Stomach (tissue), 9 donors: ENCODE data around the gene PDAP1. TPM values are rescaled to one million over a fixed set of nuclear protein-coding genes. Genes with fewer than 3 reads are reported as not detected.
"Not testable (repeated sequence)": the region's sequence is repeated elsewhere in the genome, so short reads cannot be mapped to it uniquely, and the experiment has no call there.

ENCODE experiments used
- DNase-seq, 2 donors: peaks; one replicate each; pipeline versions ENCODE4 v3.0.0 to v3.0.0-alpha.2; 2013 to 2019
- H3K27ac ChIP-seq, 5 donors: fragments of 200-600 bp in 4 of 5; sonication (generic) in 4 of 5; one replicate each; pipeline ENCODE4 v1.5.1; 2013 to 2019; ENCODE audit warnings: mild to moderate bottlenecking in 1 of 5, moderate library complexity in 1 of 5
- H3K27me3 ChIP-seq, 3 donors: fragments of 200-600 bp; sonication (generic); one replicate each; pipeline ENCODE4 v1.5.1; 2017 to 2019; ENCODE audit warnings: mixed run types in 1 of 3
- H3K36me3 ChIP-seq, 4 donors: fragments of 200-600 bp; sonication (generic); 1 replicate in 3 of 4; 2 replicates in 1 of 4; pipeline ENCODE4 v1.5.1; 2016 to 2019
- H3K4me1 ChIP-seq, 4 donors: fragments of 200-600 bp; sonication (generic); one replicate each; pipeline ENCODE4 v1.5.1; 2016 to 2019
- H3K4me3 ChIP-seq, 4 donors: fragments of 200-600 bp; sonication (generic) in 3 of 4; one replicate each; pipeline ENCODE4 v1.5.1; 2016 to 2019; ENCODE audit warnings: mild to moderate bottlenecking in 1 of 4
- H3K9me3 ChIP-seq, 4 donors: fragments of 200-600 bp; sonication (generic); one replicate each; pipeline ENCODE4 v1.5.1; 2016 to 2019
- EP300 ChIP-seq: sonication (generic); formaldehyde crosslinking; IDR thresholded peaks from one replicate; pipeline ENCODE4 v1.6.1; 2017; ENCODE audit warnings: antibody characterized with exemption
- POLR2A ChIP-seq, 4 donors: fragments of 450-650 bp; IDR thresholded peaks; one replicate each; pipeline ENCODE4 v1.6.1; 2016; ENCODE audit warnings: antibody characterized with exemption in 4 of 4, control low read depth in 2 of 4, mild to moderate bottlenecking in 1 of 4, moderate library complexity in 1 of 4
- POLR2AphosphoS5 ChIP-seq, 3 donors: sonication (generic); formaldehyde crosslinking; IDR thresholded peaks; one replicate each; pipeline ENCODE4 v1.6.1; 2016; ENCODE audit warnings: antibody characterized with exemption in 3 of 3
- WGBS, 5 donors: extraction: QIAGEN DNeasy Blood & Tissue Kit in 3 of 5; methylation state at CpG; one replicate each; pipeline versions ENCODE4 v1.1.5 to v1.1.7; 2013 to 2018; 5-methylcytosine and 5-hydroxymethylcytosine counted together
- intact Hi-C: fragments of 100-400 bp; cut with DNase I; formaldehyde crosslinking; loops from one replicate; pipeline ENCODE4 v1.15.1; 2023; ENCODE audit warnings: low total_unique reads
- polyA plus RNA-seq, 3 donors: library from polyadenylated mRNA; stranded (reverse); fragments of 200-250 nt; gene quantifications; one replicate each; pipeline ENCODE4 v1.2.3, GENCODE V29; 2013
- total RNA-seq, 5 donors: library from RNA; depleted of rRNA; stranded (reverse); fragments of >200 nt; gene quantifications; one replicate each; pipeline versions ENCODE4 v1.1.0 to v1.2.3, GENCODE V29; 2014 to 2016
- TF ChIP-seq, protein P1 (sequence below), 7 experiments: fragments of 450-650 bp in 4 of 7; fragments of 200-600 bp in 3 of 7; sonication (generic) in 3 of 7; IDR thresholded peaks; one replicate each; pipeline ENCODE4 v1.5.1; 2016 to 2019; ENCODE audit warnings: antibody characterized with exemption in 7 of 7, control low read depth in 2 of 7, mild to moderate bottlenecking in 1 of 7
- donor health status: healthy with polysubstance abuse.
- donor health status: Bipolar disorder and iron deficiency.
- donor health status: healthy.

The PDAP1 gene
- total and polyA plus RNA-seq, 8 donors, result 22.8 to 153 (median 79.7) TPM

DNA sequence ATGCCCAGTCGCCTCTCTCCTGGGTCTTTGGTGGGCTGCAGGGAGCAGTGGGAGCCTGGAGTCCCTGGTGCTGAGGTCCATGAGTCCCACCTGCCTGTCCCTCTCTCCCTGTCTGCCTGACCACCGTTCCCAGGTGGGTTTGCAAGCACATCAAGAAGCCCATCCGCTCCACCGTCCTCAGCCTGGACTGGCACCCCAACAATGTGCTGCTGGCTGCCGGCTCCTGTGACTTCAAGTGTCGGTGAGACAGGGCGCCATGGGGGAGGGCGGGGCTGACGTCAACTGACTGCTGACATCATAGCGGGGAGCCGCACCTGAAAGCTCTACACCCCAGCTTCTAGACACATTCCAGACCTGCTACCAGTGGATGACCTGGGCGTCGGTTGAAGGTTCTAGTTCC, 18.6 kb downstream of the PDAP1 start:
- peaks cover 54 to 92% (median 79%) of the 10 kb centered on the region in 4 donors for H3K36me3 ChIP-seq
- no peak overlapping the region for H3K27ac ChIP-seq
- no peak for DNase-seq
- H3K4me1 ChIP-seq, result peaks cover 6 to 32% (median 22%) of the 10 kb centered on the region in 4 donors
- TF ChIP-seq EP300 (no peak), POLR2AphosphoS5 (IDR thresholded peaks at IDR 0.05) (no peak), POLR2A (IDR thresholded peaks at IDR 0.05) (no peak)
- TF ChIP-seq, protein P1, sequence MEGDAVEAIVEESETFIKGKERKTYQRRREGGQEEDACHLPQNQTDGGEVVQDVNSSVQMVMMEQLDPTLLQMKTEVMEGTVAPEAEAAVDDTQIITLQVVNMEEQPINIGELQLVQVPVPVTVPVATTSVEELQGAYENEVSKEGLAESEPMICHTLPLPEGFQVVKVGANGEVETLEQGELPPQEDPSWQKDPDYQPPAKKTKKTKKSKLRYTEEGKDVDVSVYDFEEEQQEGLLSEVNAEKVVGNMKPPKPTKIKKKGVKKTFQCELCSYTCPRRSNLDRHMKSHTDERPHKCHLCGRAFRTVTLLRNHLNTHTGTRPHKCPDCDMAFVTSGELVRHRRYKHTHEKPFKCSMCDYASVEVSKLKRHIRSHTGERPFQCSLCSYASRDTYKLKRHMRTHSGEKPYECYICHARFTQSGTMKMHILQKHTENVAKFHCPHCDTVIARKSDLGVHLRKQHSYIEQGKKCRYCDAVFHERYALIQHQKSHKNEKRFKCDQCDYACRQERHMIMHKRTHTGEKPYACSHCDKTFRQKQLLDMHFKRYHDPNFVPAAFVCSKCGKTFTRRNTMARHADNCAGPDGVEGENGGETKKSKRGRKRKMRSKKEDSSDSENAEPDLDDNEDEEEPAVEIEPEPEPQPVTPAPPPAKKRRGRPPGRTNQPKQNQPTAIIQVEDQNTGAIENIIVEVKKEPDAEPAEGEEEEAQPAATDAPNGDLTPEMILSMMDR (IDR thresholded peaks at IDR 0.05), result no peak
- H3K9me3 ChIP-seq, result no peaks in the 10 kb centered on the region
- 92 to 93% (median 92%) methylated on average over 11 to 13 of the region's 13 CpGs for WGBS, 5 donors
- intact Hi-C loops, result no loop called here
- H3K4me3 ChIP-seq, result no peak overlapping the region
- H3K27me3 ChIP-seq, result no peaks in the 10 kb centered on the region

DNA sequence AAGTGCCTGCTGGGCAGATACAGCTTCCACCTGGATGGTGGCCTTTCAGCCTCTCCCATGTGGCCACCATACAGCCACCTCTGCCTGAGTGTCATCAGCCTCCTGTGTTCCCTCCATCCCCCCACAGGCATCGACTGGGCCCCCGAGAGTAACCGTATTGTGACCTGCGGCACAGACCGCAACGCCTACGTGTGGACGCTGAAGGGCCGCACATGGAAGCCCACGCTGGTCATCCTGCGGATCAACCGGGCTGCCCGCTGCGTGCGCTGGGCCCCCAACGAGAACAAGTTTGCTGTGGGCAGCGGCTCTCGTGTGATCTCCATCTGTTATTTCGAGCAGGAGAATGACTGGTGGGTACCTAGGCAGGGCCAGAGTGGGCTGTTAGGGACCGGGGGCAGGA, 20.5 kb downstream of the PDAP1 start:
- Histone ChIP-seq H3K36me3 (peaks cover 49 to 87% (median 69%) of the 10 kb centered on the region in 4 donors), H3K27ac (no peak overlapping the region), H3K4me1 (peaks cover 6 to 30% (median 9%) of the 10 kb centered on the region in 4 donors), H3K27me3 (no peaks in the 10 kb centered on the region), H3K9me3 (no peaks in the 10 kb centered on the region), H3K4me3 (no peak overlapping the region)
- TF ChIP-seq POLR2AphosphoS5 (IDR thresholded peaks at IDR 0.05) (no peak), POLR2A (IDR thresholded peaks at IDR 0.05) (no peak), EP300 (no peak)
- TF ChIP-seq, protein P1 (IDR thresholded peaks at IDR 0.05), result no peak
- intact Hi-C loops, result no loop called here
- 92 to 97% (median 95%) methylated on average over 5 to 20 of the region's 20 CpGs for WGBS, 5 donors
- DNase-seq, result no peak

DNA sequence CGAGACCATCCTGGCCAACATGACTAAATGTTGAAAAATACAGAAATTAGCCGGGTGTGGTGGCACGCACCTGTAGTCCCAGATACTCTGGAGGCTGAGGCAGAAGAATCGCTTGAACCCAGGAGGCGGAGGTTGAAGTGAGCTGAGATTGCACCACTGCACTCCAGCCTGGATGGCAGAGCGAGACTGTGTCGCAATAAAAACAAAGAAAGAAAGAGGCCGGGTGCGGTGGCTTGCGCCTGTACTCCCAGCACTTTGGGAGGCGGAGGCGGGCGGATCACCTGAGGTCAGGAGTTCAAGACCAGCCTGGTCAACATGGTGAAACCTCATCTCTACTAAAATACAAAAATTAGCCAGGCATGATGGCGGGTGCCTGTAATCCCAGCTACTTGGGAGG, 21.2 kb downstream of the PDAP1 start:
- peaks cover 49 to 86% (median 68%) of the 10 kb centered on the region in 4 donors for H3K36me3 ChIP-seq

DNA sequence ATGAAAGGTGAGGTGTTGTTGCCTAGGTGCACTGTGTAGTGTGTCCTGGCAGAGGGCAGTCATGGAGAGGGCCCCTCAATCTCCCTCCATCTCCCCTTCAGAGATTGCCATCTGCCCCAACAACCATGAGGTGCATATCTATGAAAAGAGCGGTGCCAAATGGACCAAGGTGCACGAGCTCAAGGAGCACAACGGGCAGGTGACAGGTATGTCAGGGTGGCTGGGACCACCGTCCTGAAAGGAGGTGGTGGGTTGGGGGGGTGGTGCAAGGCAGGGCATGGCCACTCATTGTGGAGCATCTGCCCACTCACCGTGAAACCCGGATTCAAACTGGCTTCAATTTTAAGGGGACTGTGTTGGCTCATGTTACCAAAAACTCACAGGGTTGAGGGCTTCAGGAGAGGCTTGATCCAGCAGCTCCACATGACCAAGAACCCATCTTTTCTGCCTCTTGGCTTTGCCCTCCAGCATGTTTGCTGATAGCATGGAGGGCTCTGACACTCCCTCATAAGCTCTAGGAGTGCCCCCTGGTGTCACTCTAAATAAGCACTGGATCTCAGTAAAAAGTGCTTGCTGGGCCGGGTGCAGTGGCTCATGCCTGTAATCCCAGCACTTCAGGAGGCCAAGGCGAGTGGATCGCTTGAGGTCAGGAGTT, 21.7 kb downstream of the PDAP1 start:
- Histone ChIP-seq H3K27me3 (no peaks in the 10 kb centered on the region), H3K4me3 (no peak overlapping the region), H3K4me1 (peaks cover under 1 to 22% (median 2%) of the 10 kb centered on the region in 4 donors), H3K36me3 (peaks cover 49 to 81% (median 66%) of the 10 kb centered on the region in 4 donors), H3K9me3 (no peaks in the 10 kb centered on the region), H3K27ac (no peak overlapping the region)
- TF ChIP-seq POLR2AphosphoS5 (IDR thresholded peaks at IDR 0.05), result no peak
- TF ChIP-seq POLR2A (IDR thresholded peaks at IDR 0.05), result no peak
- TF ChIP-seq EP300, result no peak
- TF ChIP-seq, protein P1 (IDR thresholded peaks at IDR 0.05), result no peak
- DNase-seq, result peak in 1 of 2 donors; percentile 41
- intact Hi-C loops, result no loop called here
- 86 to 91% (median 90%) methylated on average over 8 to 9 of the region's 9 CpGs for WGBS, 5 donors

More for the DNA sequence above, 21.2 kb downstream of the PDAP1 start:
- intact Hi-C loops, H3K27me3 ChIP-seq, H3K27ac ChIP-seq, H3K9me3 ChIP-seq, H3K4me3 ChIP-seq, DNase-seq: not testable (repeated sequence)
- 88 to 97% (median 90%) methylated on average over 14 of the region's 14 CpGs for WGBS, 5 donors
- H3K4me1 ChIP-seq, result peaks cover 1 to 23% (median 2%) of the 10 kb centered on the region in 4 donors

DNA sequence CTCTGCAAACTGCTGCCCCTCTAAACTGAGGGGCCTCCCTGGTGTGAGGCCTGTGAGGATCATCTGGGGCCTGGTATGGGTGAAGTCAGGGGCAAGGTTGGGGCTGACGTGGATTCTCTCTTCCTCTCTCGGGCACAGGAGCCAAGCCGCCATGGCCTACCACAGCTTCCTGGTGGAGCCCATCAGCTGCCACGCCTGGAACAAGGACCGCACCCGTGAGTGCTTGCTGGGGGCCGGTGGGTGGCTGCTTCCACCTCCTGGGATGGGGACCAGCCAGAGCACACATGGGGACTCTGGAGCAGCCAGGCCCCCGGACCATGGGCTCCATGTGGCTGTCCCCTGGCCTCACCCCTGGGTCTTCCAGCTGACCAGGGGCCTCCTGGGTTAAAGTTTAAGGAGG, 22.8 kb downstream of the PDAP1 start:
- Histone ChIP-seq H3K9me3 (no peaks in the 10 kb centered on the region), H3K36me3 (peaks cover 39 to 69% (median 56%) of the 10 kb centered on the region in 4 donors), H3K27ac (no peak overlapping the region), H3K27me3 (no peaks in the 10 kb centered on the region), H3K4me1 (peaks cover 11 to 30% (median 14%) of the 10 kb centered on the region in 4 donors), H3K4me3 (no peak overlapping the region)
- no peak for DNase-seq
- 77 to 90% (median 79%) methylated on average over 7 to 8 of the region's 8 CpGs; no CpG with 5 or more reads in 1 of the 5 donors for WGBS, 5 donors
- intact Hi-C loops, result no loop called here
- TF ChIP-seq POLR2A (IDR thresholded peaks at IDR 0.05) (no peak), POLR2AphosphoS5 (IDR thresholded peaks at IDR 0.05) (no peak), EP300 (no peak)
- TF ChIP-seq, protein P1 (IDR thresholded peaks at IDR 0.05), result no peak
